ENCODE results near the gene WFIKKN1.

Gene WFIKKN1

DNA sequence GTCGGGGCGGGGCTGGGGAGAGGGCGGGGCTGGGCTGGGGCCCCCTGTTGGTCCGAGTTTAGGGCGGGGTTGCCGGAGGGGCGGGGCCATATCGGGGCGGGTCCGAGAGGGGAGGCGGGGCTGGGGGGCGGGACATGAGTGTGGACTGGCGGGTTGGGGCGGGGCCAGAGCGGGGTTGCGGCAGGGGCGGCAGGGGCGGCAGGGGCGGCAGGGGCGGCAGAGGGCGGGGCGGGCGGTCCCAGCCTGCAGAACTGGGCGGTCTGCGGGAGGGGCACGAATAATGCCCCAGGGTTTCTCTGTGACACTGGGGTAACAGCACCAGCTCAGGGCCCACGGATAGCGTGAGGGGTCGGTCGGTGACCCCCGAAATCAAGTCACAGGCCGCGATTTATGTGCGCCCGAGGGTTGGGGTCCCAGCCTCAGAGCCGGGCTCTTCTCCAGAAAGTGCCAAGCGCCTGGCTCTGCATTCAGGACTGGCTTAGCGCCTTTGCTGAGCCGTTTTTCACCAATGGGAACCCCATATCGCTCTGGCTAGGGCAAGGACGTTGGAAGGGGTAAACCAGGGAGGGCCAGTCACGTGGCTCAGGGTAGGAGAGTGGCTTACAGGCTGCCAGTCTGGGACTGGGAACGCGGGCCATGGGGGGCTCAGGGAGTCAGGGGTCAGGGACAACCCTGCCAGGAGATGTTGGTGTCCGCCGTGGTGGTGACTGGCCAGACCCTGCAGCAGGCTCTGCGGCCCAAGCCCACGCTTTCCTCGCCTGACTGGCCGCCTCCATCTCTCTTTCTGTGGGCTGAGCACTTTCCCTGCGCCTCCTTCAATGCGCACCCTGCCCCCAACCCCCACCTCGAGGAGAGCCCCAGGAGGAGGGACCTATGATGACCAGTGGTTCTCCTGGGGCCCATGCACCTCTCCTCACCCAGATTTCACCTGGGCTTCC is 6.6 kb downstream of the WFIKKN1 start:
- DNase-seq: peak; percentile 81 to 93

DNA sequence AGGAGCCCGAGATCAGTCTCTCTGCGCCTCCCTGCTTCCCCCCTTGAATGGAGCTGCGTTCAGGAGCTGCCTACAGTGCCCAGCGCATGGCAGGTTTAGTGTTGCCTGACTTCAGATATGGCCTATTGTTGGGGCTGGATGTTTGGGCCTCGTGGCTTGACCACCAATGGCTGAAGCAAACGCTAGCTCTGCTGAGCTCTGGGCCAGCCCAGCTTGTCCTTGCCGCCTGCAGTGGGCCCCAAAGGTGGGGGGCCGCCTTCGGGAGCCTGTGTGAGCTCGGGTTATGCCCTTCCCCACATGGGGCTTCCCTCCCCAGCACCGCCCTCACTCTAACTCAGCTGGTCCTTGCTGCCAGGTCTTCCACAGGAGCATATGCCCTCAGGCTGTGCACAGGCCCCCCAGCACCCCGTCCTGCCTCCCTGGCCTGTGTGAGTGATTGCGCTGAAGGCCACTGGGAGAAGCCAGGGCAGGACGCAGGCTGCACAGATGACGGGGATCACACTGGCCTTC is 7.3 kb downstream of the WFIKKN1 start:
- no peak for DNase-seq

GRCh38 chr16:638836-639235 is 8.1 kb downstream of the WFIKKN1 start:
- no peak for DNase-seq

GRCh38 chr16:640614-641013 is 9.8 kb downstream of the WFIKKN1 start:
- no peak for DNase-seq

- DNase-seq: peak; percentile 89 to 96
Measured at GRCh38 chr16:641326-642188, 10.8 kb downstream of the WFIKKN1 start, which contains the start of gene MCRIP2. MCRIP2 (plus strand) TSS chr16:641828; CDS start chr16:641992, 164 bp downstream.

DNA sequence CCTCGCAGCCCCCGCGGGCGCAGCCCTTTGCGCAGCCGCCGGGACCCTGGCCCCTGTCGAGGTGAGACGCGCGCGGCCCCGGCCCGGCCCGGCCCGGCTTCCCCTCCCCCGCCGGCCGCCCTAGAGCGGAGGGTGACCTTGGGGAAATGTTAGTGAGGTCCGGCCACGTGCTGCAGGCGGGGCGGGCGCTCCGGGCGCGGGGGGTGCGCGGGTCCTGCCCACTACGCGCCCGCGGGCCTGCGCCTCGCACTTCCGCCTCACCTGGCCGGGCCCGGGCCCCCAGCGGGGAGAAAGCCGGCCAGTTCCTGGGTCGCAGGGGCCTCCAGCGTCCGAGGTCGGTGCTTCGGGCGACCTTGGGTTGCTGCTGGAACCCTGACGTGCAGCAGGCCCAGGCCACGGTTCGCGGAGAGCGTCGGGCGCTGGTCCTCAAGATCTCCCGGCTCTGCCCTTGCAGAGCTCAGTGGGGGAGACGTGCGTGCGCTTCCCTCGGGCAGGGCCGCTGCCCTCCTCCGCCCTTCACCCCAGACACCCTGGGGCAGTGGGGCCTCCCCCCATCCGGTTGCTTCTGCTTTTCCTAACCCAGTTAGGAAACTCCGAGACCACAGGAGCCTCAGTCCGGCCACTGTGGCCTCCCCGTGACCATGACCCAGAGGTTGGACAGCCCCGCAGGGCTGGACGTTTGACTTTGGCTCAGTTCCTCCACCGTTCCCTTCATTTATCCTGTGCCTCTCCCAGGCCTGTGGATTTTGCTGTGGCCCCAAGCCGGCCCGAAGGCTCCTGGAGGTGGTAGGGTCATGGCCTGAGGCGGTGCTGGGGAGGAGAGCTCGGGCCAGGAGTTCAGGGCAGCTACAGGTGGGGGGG is 11.6 kb downstream of the WFIKKN1 start:
- peak; percentile 94 to 96 for DNase-seq

DNA sequence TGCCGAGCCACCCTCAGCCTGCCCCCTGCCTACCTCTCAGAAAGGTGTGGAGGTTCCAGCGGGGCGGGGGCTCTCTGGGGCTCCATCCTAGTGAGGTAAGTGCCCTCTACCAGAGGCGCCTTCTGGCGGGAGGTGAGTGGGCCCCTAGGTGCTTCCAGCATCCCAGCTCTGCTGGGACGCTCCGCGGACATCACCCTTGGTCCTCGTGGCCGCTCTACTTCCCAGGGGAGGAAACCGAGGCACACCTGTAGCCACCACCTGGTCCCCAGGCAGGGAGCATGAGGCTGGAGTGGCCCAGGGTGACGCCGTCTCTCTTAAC is 12.2 kb downstream of the WFIKKN1 start:
- no peak for DNase-seq

GRCh38 chr16:644556-644955 is 13.8 kb downstream of the WFIKKN1 start:
- DNase-seq: no peak

GRCh38 chr16:645852-646678 is 15.3 kb downstream of the WFIKKN1 start:
- DNase-seq: no peak

GRCh38 chr16:646679-647172 is 15.9 kb downstream of the WFIKKN1 start:
- DNase-seq: no peak

DNA sequence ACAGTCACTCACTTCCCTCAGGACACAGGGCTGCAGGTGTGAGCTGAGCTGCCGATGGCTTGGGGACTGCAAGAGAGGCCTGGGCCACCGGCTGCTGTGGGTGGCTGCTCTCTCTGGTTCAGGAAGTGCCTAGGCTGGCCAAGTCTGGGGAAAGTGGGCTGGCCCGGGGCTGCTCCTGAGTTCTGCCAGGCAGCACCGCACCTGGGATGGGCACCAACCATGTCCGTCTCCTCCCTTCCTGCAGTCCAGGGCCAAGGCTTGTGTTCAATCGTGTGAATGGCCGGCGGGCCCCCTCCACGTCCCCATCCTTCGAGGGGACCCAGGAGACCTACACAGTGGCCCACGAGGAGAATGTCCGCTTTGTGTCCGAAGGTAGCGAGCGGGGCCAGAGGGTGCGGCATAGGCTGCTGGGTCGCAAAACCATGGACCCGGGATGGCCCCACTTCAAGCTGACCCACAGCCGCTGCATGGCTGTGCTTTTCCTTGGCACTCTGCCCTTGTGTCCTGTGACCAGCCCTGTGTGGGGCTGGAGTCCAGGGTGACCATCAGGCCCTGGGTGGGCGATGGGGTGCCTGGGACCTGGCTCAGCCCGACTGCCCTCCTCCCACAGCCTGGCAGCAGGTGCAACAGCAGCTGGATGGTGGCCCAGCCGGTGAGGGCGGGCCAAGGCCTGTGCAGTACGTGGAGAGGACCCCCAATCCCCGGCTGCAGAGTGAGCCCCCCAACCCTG is 16.6 kb downstream of the WFIKKN1 start:
- DNase-seq: no peak

- DNase-seq: peak; percentile 41 to 65
Measured at GRCh38 chr16:648071-648780, 17.4 kb downstream of the WFIKKN1 start.

DNA sequence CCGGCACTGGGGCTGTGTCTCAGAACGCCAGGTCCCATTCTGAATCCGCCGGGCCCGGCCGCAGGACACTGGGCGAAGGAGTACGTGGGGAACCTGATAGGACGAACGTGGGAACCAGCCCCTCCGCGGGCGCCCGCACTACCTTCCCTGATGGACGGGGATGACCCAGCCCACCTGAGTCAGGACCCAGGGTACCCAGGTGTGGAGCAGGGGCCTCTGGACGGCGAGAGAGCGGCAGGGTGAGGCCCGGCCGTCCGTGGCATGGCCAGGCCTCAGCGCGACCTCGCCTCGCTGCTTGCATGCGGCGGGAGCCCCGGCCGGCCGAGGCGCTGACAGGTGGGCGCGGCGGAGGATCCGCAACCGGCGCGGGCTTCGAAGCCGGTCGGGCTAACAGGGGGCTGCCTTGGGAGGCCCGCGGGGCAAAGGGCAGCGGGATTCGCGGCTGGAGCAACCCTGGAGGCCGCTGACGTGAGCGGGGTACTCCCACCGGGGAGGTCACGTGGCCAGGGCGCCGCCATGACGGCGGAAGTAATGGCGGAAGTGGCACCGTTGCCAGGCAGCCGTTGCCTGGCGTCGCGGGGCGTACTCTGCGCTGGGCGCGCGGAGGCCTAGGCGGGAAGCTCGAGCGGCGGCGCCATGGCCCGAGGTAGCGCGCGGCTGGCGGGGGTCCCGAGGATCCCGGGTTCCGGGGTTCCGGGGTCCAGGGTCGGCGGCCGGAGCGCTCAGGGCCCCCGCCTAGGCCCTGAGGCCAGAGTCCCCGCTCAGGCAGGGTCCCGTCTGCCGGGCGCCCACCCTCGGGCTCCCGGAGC is 18.2 kb downstream of the WFIKKN1 start, which contains the start of gene WDR90:
TSS of gene WDR90 (plus strand) at position 585 of the 809 bp plus-strand sequence. CDS start at position 637, 52 bp downstream.
- DNase-seq: peak; percentile 93 to 97

DNA sequence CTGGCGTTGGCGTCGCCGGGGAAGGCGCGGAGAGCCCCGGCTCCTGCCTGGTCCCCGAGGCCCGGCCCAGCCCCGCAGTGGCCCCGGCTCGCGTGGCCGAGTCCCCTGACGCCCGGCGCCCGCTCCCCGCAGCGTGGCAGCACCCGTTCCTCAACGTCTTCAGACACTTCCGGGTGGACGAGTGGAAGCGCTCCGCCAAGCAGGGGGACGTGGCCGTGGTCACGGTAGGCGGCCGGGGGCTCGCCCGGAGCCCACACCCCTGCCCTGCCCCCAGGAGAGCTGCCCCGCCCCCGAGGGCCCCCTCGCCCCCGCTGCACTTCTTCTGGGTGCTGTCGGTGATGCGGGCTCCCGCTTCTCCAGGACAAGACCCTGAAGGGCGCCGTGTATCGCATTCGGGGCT is 18.8 kb downstream of the WFIKKN1 start:
- peak in 1 of 2 donors; percentile 16 for DNase-seq

DNA sequence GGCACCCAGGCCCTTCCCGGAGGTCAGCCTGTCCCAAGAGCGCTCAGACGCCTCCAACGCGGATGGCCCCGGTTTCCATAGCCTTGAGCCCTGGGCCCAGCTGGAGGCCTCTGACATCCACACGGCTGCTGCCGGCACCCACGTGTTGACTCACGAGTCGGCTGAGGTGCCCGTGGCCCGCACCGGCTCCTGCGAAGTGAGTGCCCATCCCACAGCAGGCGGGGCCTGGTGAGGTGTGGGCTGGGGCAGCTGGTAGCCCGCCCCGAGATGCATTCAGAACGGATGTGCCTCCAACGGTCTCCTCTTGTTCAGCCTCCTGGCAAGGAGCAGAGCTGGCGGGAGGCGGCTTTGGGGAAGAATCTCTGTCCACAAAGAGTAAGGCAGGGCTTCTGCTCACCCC is 21.1 kb downstream of the WFIKKN1 start:
- no peak for DNase-seq

DNA sequence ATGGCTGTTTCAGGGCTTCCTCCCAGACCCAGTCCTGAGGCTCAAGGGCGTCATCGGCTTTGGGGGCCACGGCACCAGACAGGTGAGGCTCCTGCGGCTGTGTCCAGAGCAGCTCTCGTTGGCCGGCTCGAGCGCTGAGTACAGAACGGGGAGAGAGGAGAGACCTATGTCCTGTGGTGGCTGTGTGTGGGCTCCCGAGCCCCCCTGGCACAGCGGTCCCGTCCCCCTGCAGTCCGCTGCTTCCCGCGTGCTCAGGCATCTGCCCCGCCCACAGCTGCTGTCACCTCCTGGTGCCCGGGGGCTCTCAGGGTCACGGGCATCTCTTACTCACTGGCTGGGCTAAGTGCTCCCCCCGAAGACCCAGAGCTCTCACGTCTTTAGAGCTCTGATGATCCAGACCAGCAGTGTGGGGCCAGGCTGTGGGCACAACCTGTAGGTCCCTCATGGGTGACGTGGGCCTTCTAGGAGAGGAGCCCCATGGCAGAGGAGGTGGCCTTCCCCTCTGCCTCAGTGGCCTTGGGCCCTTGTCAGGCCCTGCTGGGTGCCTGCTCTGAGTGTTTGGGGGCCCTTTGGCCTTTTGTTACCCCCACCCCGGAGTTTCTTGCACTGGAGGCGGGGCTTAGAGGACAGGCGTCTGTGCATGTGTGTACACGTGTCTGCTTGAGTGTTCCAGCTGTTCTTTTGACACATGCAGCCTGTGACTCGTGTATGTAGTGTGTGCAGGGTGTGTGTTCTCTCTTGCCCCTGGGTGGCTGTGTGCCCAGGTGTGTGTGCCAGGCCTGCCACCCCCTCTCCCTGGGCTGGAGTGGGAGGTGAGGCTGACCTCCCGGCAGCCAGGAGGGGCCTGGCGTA is 21.9 kb downstream of the WFIKKN1 start:
- DNase-seq: no peak

GRCh38 chr16:654034-654433 is 23.2 kb downstream of the WFIKKN1 start:
- no peak for DNase-seq

DNA sequence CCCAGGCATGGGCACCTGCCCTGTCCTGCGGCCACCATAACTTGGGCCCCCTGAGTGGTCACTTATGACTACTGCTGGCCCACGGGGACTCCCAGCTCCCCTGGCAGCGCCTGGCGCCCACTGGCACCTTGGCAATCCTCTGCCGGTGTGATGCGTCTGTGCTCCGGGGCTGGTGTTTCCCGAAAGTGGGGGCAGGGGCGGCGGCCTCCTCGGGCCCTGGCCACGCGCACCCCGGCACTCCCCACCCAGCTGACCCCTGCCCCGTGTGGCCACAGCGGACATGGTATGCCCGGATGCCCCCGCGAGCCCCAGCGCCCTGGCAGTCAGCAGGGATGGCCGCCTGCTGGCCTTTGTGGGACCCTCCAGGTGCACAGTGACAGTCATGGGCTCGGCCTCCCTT is 26.7 kb downstream of the WFIKKN1 start:
- no peak for DNase-seq
